HepG2 (cell line): Measurements from ENCODE around the gene CMIP. TPM values are rescaled to one million over a fixed set of nuclear protein-coding genes. Genes with fewer than 3 reads are reported as not detected.
A peak's percentile ranks its signal among the peaks of the same experiment; 100 is the strongest.

ENCODE experiments used
- BHLHE40 ChIP-seq: IDR thresholded peaks from 2 replicates; pipeline ENCODE4 v1.6.1; 2011; ENCODE audit warnings: low read length, improper control_type of control experiment
- CEBPB ChIP-seq: IDR thresholded peaks from 2 replicates; pipeline ENCODE4 v1.6.1; 2011; ENCODE audit warnings: low read depth, low read length, improper control_type of control experiment, borderline replicate concordance
- EP300 ChIP-seq, 3 experiments: sonication (generic) in 1 of 3; formaldehyde crosslinking in 1 of 3; IDR thresholded peaks; 2 replicates each; pipeline versions ENCODE4 v1.5.1 to v1.6.1; 2011 to 2020; ENCODE audit warnings: low read depth in 2 of 3, low read length in 2 of 3, borderline replicate concordance in 1 of 3, improper control_type of control experiment in 1 of 3, mild to moderate bottlenecking in 1 of 3, missing genetic modification reagents in 1 of 3, moderate library complexity in 1 of 3
- FOXJ3 ChIP-seq: sonication (generic); formaldehyde crosslinking; IDR thresholded peaks from 2 replicates; pipeline ENCODE4 v1.4.0; 2020; ENCODE audit warnings: missing genetic modification reagents, mild to moderate bottlenecking, borderline replicate concordance
- FOXK1 ChIP-seq: sonication (generic); formaldehyde crosslinking; IDR thresholded peaks from 2 replicates; pipeline ENCODE4 v1.4.0; 2020; ENCODE audit warnings: low read depth, missing genetic modification reagents, borderline replicate concordance
- KLF13 ChIP-seq: sonication (generic); formaldehyde crosslinking; IDR thresholded peaks from 2 replicates; pipeline ENCODE4 v1.4.0; 2020; ENCODE audit warnings: mild to moderate bottlenecking, missing genetic modification reagents
- MTF2 ChIP-seq: sonication (generic); formaldehyde crosslinking; IDR thresholded peaks from 2 replicates; pipeline ENCODE4 v1.5.0; 2020; ENCODE audit warnings: missing genetic modification reagents, borderline replicate concordance
- NAIF1 ChIP-seq: sonication (generic); formaldehyde crosslinking; IDR thresholded peaks from 2 replicates; pipeline ENCODE4 v1.5.0; 2020; ENCODE audit warnings: mild to moderate bottlenecking, missing genetic modification reagents, borderline replicate concordance
- SATB2 ChIP-seq: sonication (generic); formaldehyde crosslinking; IDR thresholded peaks from 2 replicates; pipeline ENCODE4 v1.5.0; 2020; ENCODE audit warnings: missing genetic modification reagents
- SNAI1 ChIP-seq: sonication (generic); formaldehyde crosslinking; IDR thresholded peaks from 2 replicates; pipeline ENCODE4 v1.5.0; 2020; ENCODE audit warnings: mild to moderate bottlenecking, missing genetic modification reagents, borderline replicate concordance
- SP4 ChIP-seq: sonication (generic); formaldehyde crosslinking; IDR thresholded peaks from 2 replicates; pipeline ENCODE4 v1.8.1; 2023; ENCODE audit warnings: mild to moderate bottlenecking, missing genetic modification reagents
- ZNF124 ChIP-seq: sonication (generic); formaldehyde crosslinking; IDR thresholded peaks from 2 replicates; pipeline ENCODE4 v1.4.0; 2020; ENCODE audit warnings: missing genetic modification reagents
- ZNF230 ChIP-seq: sonication (generic); formaldehyde crosslinking; IDR thresholded peaks from 2 replicates; pipeline ENCODE4 v1.4.0; 2020; ENCODE audit warnings: mild to moderate bottlenecking, missing genetic modification reagents
- ZNF430 ChIP-seq: sonication (generic); formaldehyde crosslinking; IDR thresholded peaks from 2 replicates; pipeline ENCODE4 v1.9.0; 2021; ENCODE audit warnings: mild to moderate bottlenecking, missing genetic modification reagents
- ZNF543 ChIP-seq: sonication (generic); formaldehyde crosslinking; IDR thresholded peaks from 2 replicates; pipeline ENCODE4 v1.4.0; 2020; ENCODE audit warnings: mild to moderate bottlenecking, missing genetic modification reagents
- ZNF777 ChIP-seq: sonication (generic); formaldehyde crosslinking; IDR thresholded peaks from 2 replicates; pipeline ENCODE4 v1.4.0; 2020; ENCODE audit warnings: missing genetic modification reagents
- ZNF782 ChIP-seq: sonication (generic); formaldehyde crosslinking; IDR thresholded peaks from 2 replicates; pipeline ENCODE4 v1.4.0; 2020; ENCODE audit warnings: missing genetic modification reagents, mild to moderate bottlenecking, borderline replicate concordance
- ZNF879 ChIP-seq: sonication (generic); formaldehyde crosslinking; IDR thresholded peaks from 2 replicates; pipeline ENCODE4 v1.8.1; 2023; ENCODE audit warnings: missing genetic modification reagents
- polyA plus RNA-seq, 8 experiments: library from polyadenylated mRNA; depleted of rRNA in 3 of 8; stranded (reverse) in 7 of 8; unstranded in 1 of 8; fragments of >200 nt; fragmentation: Illumina TruSeq in 4 of 8; extraction: Trizol in 4 of 8; gene quantifications; 2 replicates each; pipeline versions ENCODE4 v1.2.1 to v1.2.3, GENCODE V29; 2011 to 2016; ENCODE audit warnings: low read depth in 4 of 8, missing spikeins in 1 of 8, mixed read lengths in 1 of 8; ENCODE audit not compliant: insufficient read depth in 1 of 8
- total RNA-seq, 5 experiments: library from RNA; depleted of rRNA; stranded (reverse); fragments of >200 nt; fragmentation: Illumina TruSeq; extraction: Trizol; gene quantifications; 2 replicates each; pipeline ENCODE4 v1.2.3, GENCODE V29; 2016; ENCODE audit warnings: low read depth in 1 of 5
- TF ChIP-seq, protein P1 (sequence below): sonication (generic); formaldehyde crosslinking; IDR thresholded peaks from 2 replicates; pipeline ENCODE4 v1.5.0; 2020; ENCODE audit warnings: missing genetic modification reagents
- TF ChIP-seq, protein P2 (sequence below): sonication (generic); formaldehyde crosslinking; IDR thresholded peaks from 2 replicates; pipeline ENCODE4 v1.5.0; 2020; ENCODE audit warnings: missing genetic modification reagents, mild to moderate bottlenecking, borderline replicate concordance
- TF ChIP-seq, protein P3 (sequence below): IDR thresholded peaks from 2 replicates; pipeline ENCODE4 v1.6.1; 2012; ENCODE audit warnings: inconsistent platforms
- TF ChIP-seq, protein P4 (sequence below): IDR thresholded peaks from 2 replicates; pipeline ENCODE4 v1.4.0; 2020; ENCODE audit warnings: mild to moderate bottlenecking, missing genetic modification reagents
- TF ChIP-seq, protein P5 (sequence below): sonication (generic); formaldehyde crosslinking; IDR thresholded peaks from 2 replicates; pipeline ENCODE4 v1.4.0; 2020; ENCODE audit warnings: mild to moderate bottlenecking, missing genetic modification reagents

CMIP gene
- total and polyA plus RNA-seq, 2 of the 13 experiments (the other 11 are each of a cell fraction or from before 2014, with no cell fraction given): 10.9 to 18.1 TPM

DNA sequence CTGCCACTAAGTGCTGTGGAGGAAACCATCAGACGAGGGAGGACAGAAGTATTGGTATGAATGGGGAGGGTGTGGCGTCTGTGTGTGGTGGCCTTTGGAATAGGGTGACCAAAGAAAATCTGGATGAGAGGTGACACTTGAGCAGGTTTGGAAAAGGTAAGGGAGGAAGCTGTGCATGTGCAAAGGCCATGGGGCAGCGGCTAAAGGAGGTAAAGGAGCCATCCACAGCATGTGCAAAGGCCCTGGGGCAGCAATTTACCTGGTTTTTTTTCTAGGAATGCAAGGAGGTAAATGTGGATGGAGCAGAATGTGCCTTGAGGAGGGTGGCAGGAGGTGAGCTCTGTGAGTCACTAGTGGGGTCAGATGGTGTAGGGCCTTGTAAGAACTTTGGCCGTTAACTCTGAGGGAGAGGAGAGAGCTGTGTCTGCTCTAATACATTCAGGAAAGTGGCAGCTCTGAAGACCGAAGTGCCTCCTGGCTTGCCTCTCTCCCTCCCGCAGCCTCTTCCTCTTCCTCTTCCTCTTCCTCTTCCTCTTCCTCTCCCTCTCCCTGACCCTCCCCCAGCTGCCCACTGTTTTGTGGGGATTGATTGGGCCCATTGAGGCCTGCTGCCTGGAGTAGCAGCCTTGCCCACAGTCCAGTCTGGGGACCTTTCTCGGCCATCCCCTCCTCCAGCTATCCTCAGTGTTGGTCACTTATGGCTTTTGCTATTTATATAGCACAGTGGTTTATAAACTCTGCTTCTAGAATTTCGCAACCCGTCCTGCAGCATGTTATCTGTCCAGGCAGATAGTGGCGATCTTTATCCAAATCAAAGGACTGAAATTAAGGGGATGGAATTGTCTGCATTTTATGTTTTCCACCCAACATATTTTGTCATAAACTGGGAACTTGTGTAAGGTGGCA is 38.7 kb downstream of the CMIP start (continued):
- TF ChIP-seq ZNF430 (CRISPR knock-in tag) (no peak), ZNF879 (CRISPR knock-in tag) (no peak), SNAI1 (CRISPR knock-in tag) (no peak), ZNF782 (CRISPR knock-in tag) (no peak), ZNF124 (CRISPR knock-in tag) (no peak), CEBPB (peak; percentile 93), EP300 (IDR thresholded peaks at IDR 0.05; ENCODE audit: low read depth in 2 of 2, low read length in 2 of 2) (0 out of 4 replicates have a peak, but pooled peaks of 1 of the 2 experiments have one; percentile 11), EP300 (CRISPR knock-in tag; IDR thresholded peaks at IDR 0.05; ENCODE audit: borderline replicate concordance) (no peak), NAIF1 (no peak), FOXK1 (no peak), ZNF543 (CRISPR knock-in tag) (no peak), BHLHE40 (no peak), SP4 (CRISPR knock-in tag) (0 out of 2 replicates have a peak, but pooled peaks have one; percentile 38), KLF13 (CRISPR knock-in tag) (no peak), SATB2 (CRISPR knock-in tag) (no peak), ZNF777 (CRISPR knock-in tag) (no peak), FOXJ3 (CRISPR knock-in tag) (no peak), ZNF230 (no peak), MTF2 (no peak)
- TF ChIP-seq, protein P1, sequence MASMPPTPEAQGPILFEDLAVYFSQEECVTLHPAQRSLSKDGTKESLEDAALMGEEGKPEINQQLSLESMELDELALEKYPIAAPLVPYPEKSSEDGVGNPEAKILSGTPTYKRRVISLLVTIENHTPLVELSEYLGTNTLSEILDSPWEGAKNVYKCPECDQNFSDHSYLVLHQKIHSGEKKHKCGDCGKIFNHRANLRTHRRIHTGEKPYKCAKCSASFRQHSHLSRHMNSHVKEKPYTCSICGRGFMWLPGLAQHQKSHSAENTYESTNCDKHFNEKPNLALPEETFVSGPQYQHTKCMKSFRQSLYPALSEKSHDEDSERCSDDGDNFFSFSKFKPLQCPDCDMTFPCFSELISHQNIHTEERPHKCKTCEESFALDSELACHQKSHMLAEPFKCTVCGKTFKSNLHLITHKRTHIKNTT (CRISPR knock-in tag): no peak
- TF ChIP-seq, protein P2, sequence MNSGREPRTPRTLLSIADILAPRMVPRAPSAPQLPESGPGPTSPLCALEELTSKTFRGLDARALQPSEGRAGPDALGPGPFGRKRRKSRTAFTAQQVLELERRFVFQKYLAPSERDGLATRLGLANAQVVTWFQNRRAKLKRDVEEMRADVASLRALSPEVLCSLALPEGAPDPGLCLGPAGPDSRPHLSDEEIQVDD (CRISPR knock-in tag): no peak
- TF ChIP-seq, protein P3, sequence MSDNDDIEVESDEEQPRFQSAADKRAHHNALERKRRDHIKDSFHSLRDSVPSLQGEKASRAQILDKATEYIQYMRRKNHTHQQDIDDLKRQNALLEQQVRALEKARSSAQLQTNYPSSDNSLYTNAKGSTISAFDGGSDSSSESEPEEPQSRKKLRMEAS: no peak
- TF ChIP-seq, protein P4, sequence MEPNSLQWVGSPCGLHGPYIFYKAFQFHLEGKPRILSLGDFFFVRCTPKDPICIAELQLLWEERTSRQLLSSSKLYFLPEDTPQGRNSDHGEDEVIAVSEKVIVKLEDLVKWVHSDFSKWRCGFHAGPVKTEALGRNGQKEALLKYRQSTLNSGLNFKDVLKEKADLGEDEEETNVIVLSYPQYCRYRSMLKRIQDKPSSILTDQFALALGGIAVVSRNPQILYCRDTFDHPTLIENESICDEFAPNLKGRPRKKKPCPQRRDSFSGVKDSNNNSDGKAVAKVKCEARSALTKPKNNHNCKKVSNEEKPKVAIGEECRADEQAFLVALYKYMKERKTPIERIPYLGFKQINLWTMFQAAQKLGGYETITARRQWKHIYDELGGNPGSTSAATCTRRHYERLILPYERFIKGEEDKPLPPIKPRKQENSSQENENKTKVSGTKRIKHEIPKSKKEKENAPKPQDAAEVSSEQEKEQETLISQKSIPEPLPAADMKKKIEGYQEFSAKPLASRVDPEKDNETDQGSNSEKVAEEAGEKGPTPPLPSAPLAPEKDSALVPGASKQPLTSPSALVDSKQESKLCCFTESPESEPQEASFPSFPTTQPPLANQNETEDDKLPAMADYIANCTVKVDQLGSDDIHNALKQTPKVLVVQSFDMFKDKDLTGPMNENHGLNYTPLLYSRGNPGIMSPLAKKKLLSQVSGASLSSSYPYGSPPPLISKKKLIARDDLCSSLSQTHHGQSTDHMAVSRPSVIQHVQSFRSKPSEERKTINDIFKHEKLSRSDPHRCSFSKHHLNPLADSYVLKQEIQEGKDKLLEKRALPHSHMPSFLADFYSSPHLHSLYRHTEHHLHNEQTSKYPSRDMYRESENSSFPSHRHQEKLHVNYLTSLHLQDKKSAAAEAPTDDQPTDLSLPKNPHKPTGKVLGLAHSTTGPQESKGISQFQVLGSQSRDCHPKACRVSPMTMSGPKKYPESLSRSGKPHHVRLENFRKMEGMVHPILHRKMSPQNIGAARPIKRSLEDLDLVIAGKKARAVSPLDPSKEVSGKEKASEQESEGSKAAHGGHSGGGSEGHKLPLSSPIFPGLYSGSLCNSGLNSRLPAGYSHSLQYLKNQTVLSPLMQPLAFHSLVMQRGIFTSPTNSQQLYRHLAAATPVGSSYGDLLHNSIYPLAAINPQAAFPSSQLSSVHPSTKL (CRISPR knock-in tag): 0 out of 2 replicates have a peak, but pooled peaks have one; percentile 20
- TF ChIP-seq, protein P5, sequence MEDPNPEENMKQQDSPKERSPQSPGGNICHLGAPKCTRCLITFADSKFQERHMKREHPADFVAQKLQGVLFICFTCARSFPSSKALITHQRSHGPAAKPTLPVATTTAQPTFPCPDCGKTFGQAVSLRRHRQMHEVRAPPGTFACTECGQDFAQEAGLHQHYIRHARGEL (CRISPR knock-in tag): no peak
